Measurements from ENCODE around the gene SST.

GRCh38 chr3:187708696-187709095, 38.5 kb upstream of the SST start:
- TF ChIP-seq CTCF (IDR thresholded peaks at IDR 0.05) (no peak), POLR2AphosphoS5 (IDR thresholded peaks at IDR 0.05) (no peak)

All from sigmoid colon (tissue), 4 donors.